Osteoblast (primary cell): ENCODE results near the gene COTL1. TPM values are rescaled to one million over a fixed set of nuclear protein-coding genes. Genes with fewer than 3 reads are reported as not detected.
"Not testable (repeated sequence)": the region's sequence is repeated elsewhere in the genome, so short reads cannot be mapped to it uniquely, and the experiment has no call there.

ENCODE experiments used
- DNase-seq: peaks from one replicate; pipeline ENCODE4 v3.0.0; 2011; ENCODE audit warnings: low spot score, mixed read lengths; ENCODE audit not compliant: insufficient read length; ENCODE audit errors: missing footprints
- H2AFZ ChIP-seq: 2 replicates; pipeline ENCODE4 v1.6.0; 2011; ENCODE audit warnings: mild to moderate bottlenecking, low read length
- H3K27ac ChIP-seq: 2 replicates; pipeline ENCODE4 v1.5.1; 2011; ENCODE audit warnings: mild to moderate bottlenecking, low read depth, low read length, moderate library complexity
- H3K27me3 ChIP-seq: 2 replicates; pipeline ENCODE4 v1.6.0; 2012; ENCODE audit warnings: mild to moderate bottlenecking, control low read depth, inconsistent platforms, low read length, moderate library complexity; ENCODE audit not compliant: insufficient read depth
- H3K36me3 ChIP-seq: 2 replicates; pipeline ENCODE4 v1.5.1; 2011; ENCODE audit warnings: mild to moderate bottlenecking, low read length, control low read depth, moderate library complexity; ENCODE audit not compliant: insufficient read depth
- H3K4me1 ChIP-seq: 2 replicates; pipeline ENCODE4 v1.5.1; 2011; ENCODE audit warnings: mild to moderate bottlenecking, low read length, control low read depth, moderate library complexity; ENCODE audit not compliant: insufficient read depth
- H3K4me2 ChIP-seq: 2 replicates; pipeline ENCODE4 v1.6.0; 2011; ENCODE audit warnings: mild to moderate bottlenecking, low read length; ENCODE audit not compliant: insufficient read depth
- H3K4me3 ChIP-seq: fragments of 200-600 bp; sonication (generic); 3 replicates; pipeline ENCODE4 v1.5.1; 2012; ENCODE audit warnings: mild to moderate bottlenecking, low read length, inconsistent platforms; ENCODE audit not compliant: insufficient read depth
- H3K79me2 ChIP-seq: 2 replicates; pipeline ENCODE4 v1.6.0; 2012; ENCODE audit warnings: mild to moderate bottlenecking, low read length, control low read depth, inconsistent platforms; ENCODE audit not compliant: insufficient read depth
- H3K9me3 ChIP-seq: 2 replicates; pipeline ENCODE4 v1.5.1; 2011; ENCODE audit warnings: low read depth, low read length, control low read depth
- H4K20me1 ChIP-seq: 2 replicates; pipeline ENCODE4 v1.6.0; 2012; ENCODE audit warnings: mild to moderate bottlenecking, low read length, control low read depth; ENCODE audit not compliant: insufficient read depth
- total RNA-seq: library from RNA; depleted of rRNA; stranded (reverse); fragments of >200 nt; gene quantifications from 2 replicates; pipeline ENCODE4 v1.2.3, GENCODE V29; 2012
- TF ChIP-seq, protein P1 (sequence below): IDR thresholded peaks from 2 replicates; pipeline ENCODE4 v1.5.1; 2011; ENCODE audit warnings: mild to moderate bottlenecking, low read depth, low read length, moderate library complexity; ENCODE audit errors: extremely low read depth

The COTL1 gene
- total RNA-seq, 1 donor = 145 TPM

- no peak for DNase-seq
- TF ChIP-seq, protein P1, sequence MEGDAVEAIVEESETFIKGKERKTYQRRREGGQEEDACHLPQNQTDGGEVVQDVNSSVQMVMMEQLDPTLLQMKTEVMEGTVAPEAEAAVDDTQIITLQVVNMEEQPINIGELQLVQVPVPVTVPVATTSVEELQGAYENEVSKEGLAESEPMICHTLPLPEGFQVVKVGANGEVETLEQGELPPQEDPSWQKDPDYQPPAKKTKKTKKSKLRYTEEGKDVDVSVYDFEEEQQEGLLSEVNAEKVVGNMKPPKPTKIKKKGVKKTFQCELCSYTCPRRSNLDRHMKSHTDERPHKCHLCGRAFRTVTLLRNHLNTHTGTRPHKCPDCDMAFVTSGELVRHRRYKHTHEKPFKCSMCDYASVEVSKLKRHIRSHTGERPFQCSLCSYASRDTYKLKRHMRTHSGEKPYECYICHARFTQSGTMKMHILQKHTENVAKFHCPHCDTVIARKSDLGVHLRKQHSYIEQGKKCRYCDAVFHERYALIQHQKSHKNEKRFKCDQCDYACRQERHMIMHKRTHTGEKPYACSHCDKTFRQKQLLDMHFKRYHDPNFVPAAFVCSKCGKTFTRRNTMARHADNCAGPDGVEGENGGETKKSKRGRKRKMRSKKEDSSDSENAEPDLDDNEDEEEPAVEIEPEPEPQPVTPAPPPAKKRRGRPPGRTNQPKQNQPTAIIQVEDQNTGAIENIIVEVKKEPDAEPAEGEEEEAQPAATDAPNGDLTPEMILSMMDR = no peak
- Histone ChIP-seq H2AFZ (no peak overlapping the region), H3K4me3 (no peak overlapping the region), H3K27ac (no peak overlapping the region), H3K4me1 (peaks cover 7% of the 10 kb centered on the region), H3K9me3 (no peaks in the 10 kb centered on the region), H4K20me1 (no peaks in the 10 kb centered on the region), H3K36me3 (no peaks in the 10 kb centered on the region), H3K79me2 (no peaks in the 10 kb centered on the region), H3K27me3 (no peaks in the 10 kb centered on the region), H3K4me2 (no peak overlapping the region)
Measured at GRCh38 chr16:84520725-84521496, 97.0 kb downstream of the COTL1 start.

- Histone ChIP-seq H3K4me2 (no peak overlapping the region), H3K27me3 (no peaks in the 10 kb centered on the region), H3K79me2 (no peaks in the 10 kb centered on the region), H4K20me1 (no peaks in the 10 kb centered on the region), H3K36me3 (no peaks in the 10 kb centered on the region), H2AFZ (no peak overlapping the region), H3K4me3 (no peak overlapping the region), H3K9me3 (no peaks in the 10 kb centered on the region), H3K27ac (no peak overlapping the region), H3K4me1 (peaks cover 7% of the 10 kb centered on the region)
- DNase-seq = no peak
- TF ChIP-seq, protein P1 = no peak
Measured at GRCh38 chr16:84519855-84520254, 98.0 kb downstream of the COTL1 start.

DNA sequence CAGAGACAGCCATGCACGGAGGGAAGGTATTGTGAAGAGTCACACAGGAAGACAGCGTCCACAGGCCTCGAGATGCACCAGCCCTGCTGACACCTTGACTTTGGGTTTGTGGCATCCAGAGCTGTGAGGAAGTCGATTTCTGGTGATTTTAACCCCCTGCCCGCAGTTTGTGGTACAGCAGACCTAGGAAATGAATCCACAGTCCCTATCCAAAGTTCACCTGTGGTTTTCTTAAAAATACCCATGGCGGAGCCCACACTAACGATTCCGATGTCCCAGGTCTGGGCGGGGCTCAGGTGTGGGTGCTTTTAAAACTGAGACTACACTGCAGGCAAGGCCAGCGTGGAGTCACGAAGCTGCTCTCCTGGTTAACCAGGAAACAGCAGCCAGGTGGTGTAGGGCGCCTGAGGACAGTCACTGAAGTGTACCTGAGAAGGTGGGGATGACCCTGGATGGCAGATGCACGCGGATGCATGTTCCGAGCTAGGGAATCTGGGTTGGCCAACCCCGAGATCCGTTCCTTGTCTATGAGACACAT is 99.0 kb downstream of the COTL1 start:
- H3K27ac ChIP-seq = no peak overlapping the region
- DNase-seq = no peak
- no peaks in the 10 kb centered on the region for H4K20me1 ChIP-seq
- no peaks in the 10 kb centered on the region for H3K36me3 ChIP-seq
- no peak overlapping the region for H3K4me2 ChIP-seq
- H3K79me2 ChIP-seq = no peaks in the 10 kb centered on the region
- H3K27me3 ChIP-seq = no peaks in the 10 kb centered on the region
- H3K4me1 ChIP-seq = peaks cover 7% of the 10 kb centered on the region
- no peak overlapping the region for H2AFZ ChIP-seq
- no peaks in the 10 kb centered on the region for H3K9me3 ChIP-seq
- H3K4me3 ChIP-seq = no peak overlapping the region
- TF ChIP-seq, protein P1 = no peak

- not testable (repeated sequence) for H3K9me3 ChIP-seq, H4K20me1 ChIP-seq, H3K4me3 ChIP-seq, H3K79me2 ChIP-seq, H3K4me2 ChIP-seq, H2AFZ ChIP-seq, H3K36me3 ChIP-seq, H3K27me3 ChIP-seq, DNase-seq
- H3K4me1 ChIP-seq = peaks cover 11% of the 10 kb centered on the region
- peak overlapping the region; percentile 23 for H3K27ac ChIP-seq
Measured at GRCh38 chr16:84518220-84518619, 99.7 kb downstream of the COTL1 start.
